ENCODE measurements around the gene ITPK1.

- no peak for TF ChIP-seq MAX (IDR thresholded peaks at IDR 0.05)
- no peak for TF ChIP-seq EGR1 (IDR thresholded peaks at IDR 0.05)
- TF ChIP-seq YY1 (IDR thresholded peaks at IDR 0.05; ENCODE audit: low read depth) = no peak
- no peak for TF ChIP-seq CEBPB (IDR thresholded peaks at IDR 0.05)
- no peak for TF ChIP-seq TAF1 (IDR thresholded peaks at IDR 0.05; ENCODE audit: low read depth)
- TF ChIP-seq NFIC (IDR thresholded peaks at IDR 0.05) = no peak
- no peak for TF ChIP-seq USF1 (IDR thresholded peaks at IDR 0.05)
- no peak for TF ChIP-seq TEAD4 (IDR thresholded peaks at IDR 0.05)
- no peak for TF ChIP-seq RAD21 (IDR thresholded peaks at IDR 0.05; ENCODE audit: low read depth)
- no peak for TF ChIP-seq EP300 (IDR thresholded peaks at IDR 0.05; ENCODE audit: borderline replicate concordance)
- no peak for TF ChIP-seq ZBTB7A (IDR thresholded peaks at IDR 0.05; ENCODE audit: low read depth)
Measured at GRCh38 chr14:92941531-92941930, 174.2 kb downstream of the ITPK1 start.

All from Ishikawa (cell line).